Measurements from ENCODE around the gene NGRN. TPM values are rescaled to one million over a fixed set of nuclear protein-coding genes. Genes with fewer than 3 reads are reported as not detected.

The NGRN gene
- total and polyA plus RNA-seq, 2 of the 4 experiments (the other 2 are of a cell fraction) = 39.6 to 46.2 TPM

DNA sequence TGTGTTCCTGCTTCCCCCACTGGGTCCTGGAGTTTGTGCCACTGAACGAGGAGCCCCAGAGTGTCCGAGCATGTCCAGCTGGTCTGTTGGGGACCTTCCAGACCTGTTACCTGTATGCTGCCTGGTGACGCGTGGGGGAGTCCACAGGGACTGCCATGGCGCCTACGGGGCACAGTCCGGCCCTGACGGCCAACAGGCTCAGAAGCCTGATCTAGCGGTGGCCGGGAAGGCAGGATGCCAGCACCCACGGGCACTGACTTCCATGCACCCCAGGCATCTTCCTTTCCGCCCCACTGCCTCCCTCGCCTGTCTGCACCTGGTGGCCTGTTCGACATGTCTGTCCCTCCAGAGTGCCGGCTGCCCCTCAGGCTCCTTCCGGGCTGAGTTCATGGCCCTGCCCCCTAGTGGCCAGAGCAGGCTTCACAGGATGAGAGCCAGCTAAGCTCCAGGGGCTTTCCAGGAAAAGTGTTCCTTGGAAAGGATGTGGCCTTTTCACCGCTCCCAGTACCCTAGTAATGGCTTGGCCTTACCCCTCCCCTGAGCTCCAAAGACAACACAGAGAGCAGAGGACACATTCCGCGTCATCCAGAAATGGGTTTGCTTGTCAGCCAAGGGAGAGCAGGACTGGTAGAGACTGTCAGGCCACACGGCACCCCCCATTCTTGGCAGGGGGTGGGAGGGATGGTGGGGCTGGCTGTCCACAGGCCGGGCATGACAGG is 35.7 kb downstream of the NGRN start:
- H3K4me2 ChIP-seq (ENCODE audit: low read depth, low read length) = no peak overlapping the region
- H2BK20ac ChIP-seq (ENCODE audit: low read depth, low read length) = no peak overlapping the region
- no peaks in the 10 kb centered on the region for H3K27me3 ChIP-seq (ENCODE audit: control insufficient read depth, insufficient read depth, low read length)
- no peak overlapping the region for H3K9ac ChIP-seq (ENCODE audit: low read depth, low read length)
- no peak overlapping the region for H3K18ac ChIP-seq (ENCODE audit: low read depth, low read length)
- no peak overlapping the region for H3K23ac ChIP-seq (ENCODE audit: low read depth, low read length)
- peak; percentile 25 for DNase-seq
- H4K8ac ChIP-seq (ENCODE audit: low read depth in 2 of 2, low read length in 2 of 2) = peak overlapping the region in 1 of 2 experiments; percentile 37; a peak in 2 of 4 replicates
- BruUV-seq (replicated peaks) = no TSS peak
- H2AK9ac ChIP-seq (replicated peaks; ENCODE audit: low read depth, low read length, poor library complexity) = no peak overlapping the region
- H3K79me1 ChIP-seq (ENCODE audit: low read depth in 1 of 2, low read length in 2 of 2) = no peaks in the 10 kb centered on the region
- no peak overlapping the region for H3K56ac ChIP-seq (ENCODE audit: extremely low read depth, insufficient read depth, low read length)
- no peak overlapping the region for H4K91ac ChIP-seq (ENCODE audit: insufficient read depth, low read depth, low read length)
- H2BK120ac ChIP-seq (ENCODE audit: low read depth, low read length) = no peak overlapping the region
- 69% methylated on average over 13 of the region's 21 CpGs; no CpG with 5 or more reads in 1 of the 2 experiments for WGBS, 2 experiments (ENCODE audit: extremely low coverage in 2 of 2, insufficient read length in 1 of 2)
- no peak overlapping the region for H4K5ac ChIP-seq (ENCODE audit: low read depth, low read length)
- no peaks in the 10 kb centered on the region for H4K20me1 ChIP-seq (ENCODE audit: insufficient read depth, low read length)
- no peak overlapping the region for H3K4ac ChIP-seq (ENCODE audit: low read depth, low read length)
- no peaks in the 10 kb centered on the region for H3K9me3 ChIP-seq (ENCODE audit: control insufficient read depth, insufficient read depth, low read length)
- ATAC-seq (ENCODE audit: low read depth) = peak; percentile 61
- CTCF ChIA-PET = no interaction called here
- TF ChIP-seq POLR2A (IDR thresholded peaks at IDR 0.05; ENCODE audit: low read depth, low read length) (no peak), CHD1 (IDR thresholded peaks at IDR 0.05; ENCODE audit: low read depth, low read length) (no peak), CEBPB (IDR thresholded peaks at IDR 0.05; ENCODE audit: low read depth, low read length) (no peak), RCOR1 (IDR thresholded peaks at IDR 0.05; ENCODE audit: insufficient replicate concordance, low read length) (no peak), NFE2L2 (IDR thresholded peaks at IDR 0.05; ENCODE audit: low read depth, low read length) (no peak), BHLHE40 (IDR thresholded peaks at IDR 0.05; ENCODE audit: low read depth, low read length) (no peak), RAD21 (IDR thresholded peaks at IDR 0.05; ENCODE audit: low read length) (peak; percentile 32; the same call in 1 of the 2 replicates), MAFK (IDR thresholded peaks at IDR 0.05; ENCODE audit: low read depth, low read length) (no peak), SMC3 (IDR thresholded peaks at IDR 0.05; ENCODE audit: low read depth, low read length) (peak; percentile 13; the same call in 1 of the 2 replicates), RFX5 (IDR thresholded peaks at IDR 0.05; ENCODE audit: low read depth, low read length) (no peak)
- TF ChIP-seq, protein P1, sequence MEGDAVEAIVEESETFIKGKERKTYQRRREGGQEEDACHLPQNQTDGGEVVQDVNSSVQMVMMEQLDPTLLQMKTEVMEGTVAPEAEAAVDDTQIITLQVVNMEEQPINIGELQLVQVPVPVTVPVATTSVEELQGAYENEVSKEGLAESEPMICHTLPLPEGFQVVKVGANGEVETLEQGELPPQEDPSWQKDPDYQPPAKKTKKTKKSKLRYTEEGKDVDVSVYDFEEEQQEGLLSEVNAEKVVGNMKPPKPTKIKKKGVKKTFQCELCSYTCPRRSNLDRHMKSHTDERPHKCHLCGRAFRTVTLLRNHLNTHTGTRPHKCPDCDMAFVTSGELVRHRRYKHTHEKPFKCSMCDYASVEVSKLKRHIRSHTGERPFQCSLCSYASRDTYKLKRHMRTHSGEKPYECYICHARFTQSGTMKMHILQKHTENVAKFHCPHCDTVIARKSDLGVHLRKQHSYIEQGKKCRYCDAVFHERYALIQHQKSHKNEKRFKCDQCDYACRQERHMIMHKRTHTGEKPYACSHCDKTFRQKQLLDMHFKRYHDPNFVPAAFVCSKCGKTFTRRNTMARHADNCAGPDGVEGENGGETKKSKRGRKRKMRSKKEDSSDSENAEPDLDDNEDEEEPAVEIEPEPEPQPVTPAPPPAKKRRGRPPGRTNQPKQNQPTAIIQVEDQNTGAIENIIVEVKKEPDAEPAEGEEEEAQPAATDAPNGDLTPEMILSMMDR (conservative IDR thresholded peaks at IDR 0.05; ENCODE audit: low read depth, low read length) = peak; percentile 58
- no peak overlapping the region for H3K14ac ChIP-seq (replicated peaks; ENCODE audit: low read depth, low read length)
- POLR2A ChIA-PET (ENCODE audit: unreplicated experiment) = no interaction called here
- no peak overlapping the region for H2BK5ac ChIP-seq (ENCODE audit: low read depth, low read length, poor library complexity, severe bottlenecking)
- no peak overlapping the region for H3K27ac ChIP-seq (ENCODE audit: insufficient read depth, low read length)
- no peaks in the 10 kb centered on the region for H3K36me3 ChIP-seq (ENCODE audit: control insufficient read depth, insufficient read depth, low read length)
- H3K9me1 ChIP-seq (ENCODE audit: insufficient read depth, low read length) = no peaks in the 10 kb centered on the region
- H3K4me1 ChIP-seq (ENCODE audit: control insufficient read depth, insufficient read depth, low read length) = no peaks in the 10 kb centered on the region
- no peak overlapping the region for H2AK5ac ChIP-seq (ENCODE audit: low read depth, low read length)
- no peak overlapping the region for H2BK15ac ChIP-seq (ENCODE audit: low read depth, low read length)
- dilution Hi-C loops (cut with HindIII; ENCODE audit: low sequenced_read_pairs, unreplicated experiment) = no loop called here
- H3K4me3 ChIP-seq (ENCODE audit: insufficient read depth, low read depth, low read length) = no peak overlapping the region
- in situ Hi-C loops (cut with MboI; ENCODE audit: low sequenced_read_pairs) = loop anchor here (25.0 kb wide), 1 partner anchor 586 kb away; the partner anchor contains the start of gene FES
- H2AFZ ChIP-seq (replicated peaks; ENCODE audit: low read length, poor library complexity) = peak overlapping the region; percentile 77
- intact Hi-C loops (cut with micrococcal nuclease) = no loop called here
